ENCODE measurements around the gene KIFAP3. TPM values are rescaled to one million over a fixed set of nuclear protein-coding genes. Genes with fewer than 3 reads are reported as not detected.
"Not testable (repeated sequence)": the region's sequence is repeated elsewhere in the genome, so short reads cannot be mapped to it uniquely, and the experiment has no call there.

The KIFAP3 gene
- 10 to 100 TPM; 15.5 to 25.0 (median 18.0) TPM for total RNA-seq

DNA sequence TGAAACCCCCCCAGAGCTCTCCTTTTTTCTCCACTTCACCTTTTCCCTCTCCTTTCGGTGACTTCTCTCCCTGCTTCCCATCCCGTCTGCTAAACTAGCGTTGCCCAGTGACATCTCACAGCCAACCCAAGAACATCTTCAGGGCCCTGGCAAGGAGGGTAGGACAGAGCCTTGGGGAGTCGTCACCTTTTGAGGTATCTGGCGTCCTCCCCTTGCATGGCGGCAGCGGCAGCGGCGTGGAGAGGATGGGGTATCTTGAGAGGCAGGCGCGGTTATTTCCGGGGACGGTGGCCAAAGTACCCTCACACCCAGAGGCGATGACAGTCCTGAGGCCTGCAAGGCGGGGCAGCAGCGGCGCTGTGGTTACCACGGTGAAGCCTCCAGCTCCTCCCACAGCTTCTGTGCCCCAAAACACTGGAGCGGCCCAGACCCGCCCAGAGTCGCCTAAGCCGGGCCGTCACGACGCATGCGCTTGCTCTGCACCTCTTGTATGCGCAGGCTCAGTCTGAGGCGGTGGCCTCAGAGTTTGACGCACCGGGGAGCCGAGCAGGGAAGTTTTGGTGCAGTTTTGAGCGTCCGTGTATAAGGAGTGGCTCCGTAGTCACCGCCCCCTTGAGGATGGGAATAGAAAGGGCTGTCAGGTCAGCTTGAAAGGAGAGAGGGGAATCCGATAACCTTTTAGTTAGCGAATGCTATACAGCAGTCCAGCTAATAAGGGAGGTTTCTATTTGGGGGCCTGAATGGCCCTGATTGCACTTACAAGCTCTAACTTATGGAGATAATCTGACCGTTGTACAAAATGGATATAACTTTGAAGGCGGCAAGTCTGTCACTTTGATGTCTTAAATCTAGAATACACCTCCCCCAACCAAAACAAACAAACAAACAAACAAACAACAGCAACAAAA lies at the start of gene KIFAP3:
TSS of gene KIFAP3 (minus strand) at position 446 of the 908 bp plus-strand sequence. CDS start at position 218, 228 bp downstream.
- Histone ChIP-seq H3K27ac (peak within 1 kb of the TSS; percentile 79 to 85 (median 82)), H3K4me3 (peak within 1 kb of the TSS; percentile 74 to 88 (median 82)), H3K27me3 (no peaks in the 10 kb centered on the region), H3K4me1 (peaks cover 12 to 23% of the 10 kb centered on the region in 2 donors), H3K36me3 (no peaks in the 10 kb centered on the region), H3K9me3 (no peaks in the 10 kb centered on the region)
- peak; percentile 94 to 96 for DNase-seq
- intact Hi-C loops (cut with DNase I; ENCODE audit: low total_unique reads) (loop anchor here (5.0 kb wide), 1 partner anchor 458 kb away; the partner anchor contains the start of gene GORAB), in situ Hi-C loops (cut with MboI; ENCODE audit: low sequenced_read_pairs in 4 of 4) (no loop called here)
- TF ChIP-seq POLR2A (IDR thresholded peaks at IDR 0.05): peak; percentile 31 to 68
- peak; percentile 45 to 68 (median 60) for TF ChIP-seq CTCF (IDR thresholded peaks at IDR 0.05 in 4 of 5, conservative IDR thresholded peaks at IDR 0.05 in 1 of 5)
- peak; percentile 98 to 99 for ATAC-seq

GRCh38 chr1:170122366-170122765 lies 47.9 kb upstream of the KIFAP3 start:
- DNase-seq (no peak), ATAC-seq (no peak)
- Histone ChIP-seq H3K4me3 (no peak overlapping the region), H3K4me1 (no peaks in the 10 kb centered on the region), H3K27ac (no peak overlapping the region), H3K27me3 (no peaks in the 10 kb centered on the region), H3K36me3 (no peaks in the 10 kb centered on the region), H3K9me3 (no peaks in the 10 kb centered on the region)
- intact Hi-C loops (cut with DNase I; ENCODE audit: low total_unique reads) (no loop called here), in situ Hi-C loops (cut with MboI; ENCODE audit: low sequenced_read_pairs in 4 of 4) (no loop called here)
- TF ChIP-seq CTCF (IDR thresholded peaks at IDR 0.05 in 4 of 5, conservative IDR thresholded peaks at IDR 0.05 in 1 of 5) (no peak), POLR2A (IDR thresholded peaks at IDR 0.05) (no peak)

DNA sequence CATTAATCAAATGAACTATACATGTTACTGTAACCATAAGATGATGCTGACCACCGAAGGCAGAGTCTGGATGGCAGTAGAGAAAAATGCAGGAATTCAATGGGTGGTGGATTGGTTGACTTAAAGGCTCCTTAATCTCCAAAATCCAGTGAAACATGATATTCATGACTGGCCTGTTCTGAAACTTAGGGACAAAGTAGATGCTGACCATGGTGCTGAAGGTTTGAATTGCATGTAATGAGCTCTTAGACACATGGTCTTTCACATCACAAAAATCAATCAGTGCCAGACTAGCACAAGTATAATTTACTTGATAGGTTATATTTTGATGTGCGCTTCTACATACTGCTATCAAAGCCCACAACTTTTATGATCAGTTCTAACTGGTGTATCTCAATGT lies 40.4 kb upstream of the KIFAP3 start:
- DNase-seq: no peak
- in situ Hi-C loops (cut with MboI; ENCODE audit: low sequenced_read_pairs in 4 of 4): no loop called here
- intact Hi-C loops (cut with DNase I; ENCODE audit: low total_unique reads): no loop called here
- Histone ChIP-seq H3K9me3 (no peaks in the 10 kb centered on the region), H3K27ac (no peak overlapping the region), H3K4me3 (no peak overlapping the region), H3K36me3 (no peaks in the 10 kb centered on the region), H3K4me1 (no peaks in the 10 kb centered on the region), H3K27me3 (no peaks in the 10 kb centered on the region)
- ATAC-seq: no peak
- TF ChIP-seq CTCF (IDR thresholded peaks at IDR 0.05 in 4 of 5, conservative IDR thresholded peaks at IDR 0.05 in 1 of 5): no peak
- no peak for TF ChIP-seq POLR2A (IDR thresholded peaks at IDR 0.05)

DNA sequence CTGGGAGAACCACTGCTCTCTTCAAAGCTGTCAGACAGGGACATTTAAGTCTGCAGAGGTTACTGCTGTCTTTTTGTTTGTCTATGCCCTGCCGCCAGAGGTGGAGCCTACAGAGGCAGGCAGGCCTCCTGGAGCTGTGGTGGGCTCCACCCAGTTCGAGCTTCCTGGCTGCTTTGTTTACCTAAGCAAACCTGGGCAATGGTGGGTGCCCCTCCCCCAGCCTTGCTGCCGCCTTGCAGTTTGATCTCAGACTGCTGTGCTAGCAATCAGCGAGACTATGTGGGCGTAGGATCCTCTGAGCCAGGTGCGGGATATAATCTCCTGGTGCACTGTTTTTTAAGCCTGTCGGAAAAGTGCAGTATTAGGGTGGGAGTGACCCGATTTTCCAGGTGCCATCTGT lies 38.6 kb upstream of the KIFAP3 start:
- H3K4me3 ChIP-seq; ATAC-seq; intact Hi-C loops (cut with DNase I; ENCODE audit: low total_unique reads): not testable (repeated sequence)

GRCh38 chr1:170097449-170097948 lies 23.0 kb upstream of the KIFAP3 start:
- Histone ChIP-seq H3K4me3 (no peak overlapping the region), H3K9me3 (no peaks in the 10 kb centered on the region), H3K36me3 (no peaks in the 10 kb centered on the region), H3K4me1 (no peaks in the 10 kb centered on the region), H3K27ac (no peak overlapping the region), H3K27me3 (no peaks in the 10 kb centered on the region)
- in situ Hi-C loops (cut with MboI; ENCODE audit: low sequenced_read_pairs in 4 of 4) (no loop called here), intact Hi-C loops (cut with DNase I; ENCODE audit: low total_unique reads) (no loop called here)
- ATAC-seq (no peak), DNase-seq (no peak)
- TF ChIP-seq CTCF (IDR thresholded peaks at IDR 0.05 in 4 of 5, conservative IDR thresholded peaks at IDR 0.05 in 1 of 5) (no peak), POLR2A (IDR thresholded peaks at IDR 0.05) (no peak)

More for the DNA sequence above, 38.6 kb upstream of the KIFAP3 start:
- H3K4me1 ChIP-seq; DNase-seq; H3K9me3 ChIP-seq; in situ Hi-C loops (cut with MboI; ENCODE audit: low sequenced_read_pairs in 4 of 4); H3K27me3 ChIP-seq; H3K36me3 ChIP-seq; H3K27ac ChIP-seq: not testable (repeated sequence)
